Prostate gland (tissue), 2 donors: ENCODE measurements around the gene TMEM196. TPM values are rescaled to one million over a fixed set of nuclear protein-coding genes. Genes with fewer than 3 reads are reported as not detected.
A peak's percentile ranks its signal among the peaks of the same experiment; 100 is the strongest.

Experiments used
- DNase-seq: peaks from one replicate; pipeline ENCODE4 v3.0.0-alpha.2; 2019; ENCODE audit warnings: low spot score
- H3K27ac ChIP-seq, 2 donors: fragments of 200-600 bp; sonication (generic); 2 replicates each; pipeline ENCODE4 v1.5.1; 2017 to 2019
- H3K27me3 ChIP-seq: fragments of 200-600 bp; sonication (generic); replicated peaks from 2 replicates; pipeline ENCODE4 v1.5.1; 2019; ENCODE audit not compliant: insufficient read depth
- H3K36me3 ChIP-seq, 2 donors: fragments of 200-600 bp; sonication (generic); 1 replicate in 1 of 2; 2 replicates in 1 of 2; pipeline versions ENCODE4 v1.5.1 to v1.8.1; 2017 to 2019
- H3K4me1 ChIP-seq: fragments of 200-600 bp; sonication (generic); replicated peaks from 2 replicates; pipeline ENCODE4 v1.5.1; 2019
- H3K4me3 ChIP-seq, 2 donors: fragments of 200-600 bp; sonication (generic); 2 replicates each; pipeline ENCODE4 v1.5.1; 2017 to 2019
- H3K9me3 ChIP-seq: fragments of 200-600 bp; sonication (generic); 2 replicates; pipeline ENCODE4 v1.5.1; 2017
- CTCF ChIP-seq, 4 experiments: fragments of 200-600 bp in 2 of 4; fragments of 450-650 bp in 2 of 4; sonication (generic) in 2 of 4; IDR thresholded peaks; 1 replicate in 3 of 4; 2 replicates in 1 of 4; pipeline ENCODE4 v1.5.1; 2016 to 2019; ENCODE audit warnings: antibody characterized with exemption in 4 of 4, mild to moderate bottlenecking in 2 of 4, moderate library complexity in 2 of 4
- POLR2A ChIP-seq: fragments of 450-650 bp; IDR thresholded peaks from one replicate; pipeline ENCODE4 v1.6.1; 2016; ENCODE audit warnings: antibody characterized with exemption, mild to moderate bottlenecking
- POLR2AphosphoS5 ChIP-seq: sonication (generic); formaldehyde crosslinking; IDR thresholded peaks from one replicate; pipeline ENCODE4 v1.6.1; 2017; ENCODE audit warnings: antibody characterized with exemption
- WGBS: methylation state at CpG from one replicate; pipeline ENCODE4 v1.1.5; 2018; 5-methylcytosine and 5-hydroxymethylcytosine counted together
- intact Hi-C: fragments of 100-400 bp; cut with DNase I; formaldehyde crosslinking; loops from one replicate; pipeline ENCODE4 v1.14.2; 2022
- total RNA-seq, 2 donors: library from RNA; depleted of rRNA; stranded (reverse); fragments of >200 nt; gene quantifications; one replicate each; pipeline ENCODE4 v1.1.0, GENCODE V29; 2016

Gene TMEM196
- total RNA-seq, 2 donors from 2014 or later, result not detected

GRCh38 chr7:19747740-19748339 is 25.6 kb downstream of the TMEM196 start:
- intact Hi-C loops, result loop anchor here (5.0 kb wide), 1 partner anchor 849 kb away; no protein-coding TSS in a partner anchor
- Histone ChIP-seq H3K36me3 (no peaks in the 10 kb centered on the region), H3K4me3 (no peak overlapping the region), H3K27ac (no peak overlapping the region), H3K27me3 (no peaks in the 10 kb centered on the region), H3K9me3 (no peaks in the 10 kb centered on the region), H3K4me1 (no peaks in the 10 kb centered on the region)
- no peak for DNase-seq
- TF ChIP-seq POLR2AphosphoS5 (no peak), CTCF (IDR thresholded peaks at IDR 0.05) (peak in 3 of 4 experiments; percentile 27 to 56 (median 51)), POLR2A (no peak)
- WGBS, result 28% methylated on average over 4 of the region's 4 CpGs

DNA sequence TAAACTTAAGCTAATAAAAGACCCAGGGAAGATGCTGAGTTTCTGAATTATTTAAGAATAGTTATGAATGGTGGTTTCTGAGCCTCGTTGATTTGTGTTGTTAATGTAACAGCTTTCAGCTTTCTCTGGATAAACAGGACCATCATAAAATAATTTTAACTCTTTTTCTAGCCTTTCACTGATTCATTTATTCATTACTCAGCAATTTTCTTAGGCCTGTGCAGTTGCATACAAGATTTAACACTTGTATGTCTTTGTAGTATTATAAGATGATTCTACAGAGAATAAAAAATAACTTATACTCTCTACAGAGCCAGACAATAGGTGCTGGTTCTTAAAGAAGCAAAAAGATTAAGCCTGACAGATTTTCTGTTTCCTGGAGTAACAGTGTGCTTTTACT is 29.3 kb downstream of the TMEM196 start:
- no peak overlapping the region for H3K4me3 ChIP-seq
- H3K27ac ChIP-seq, result no peak overlapping the region
- H3K4me1 ChIP-seq, result no peaks in the 10 kb centered on the region
- no peak for TF ChIP-seq POLR2A
- no peak for TF ChIP-seq CTCF (IDR thresholded peaks at IDR 0.05)
- TF ChIP-seq POLR2AphosphoS5, result no peak
- DNase-seq, result no peak
- H3K9me3 ChIP-seq, result no peaks in the 10 kb centered on the region
- 26% methylated on average over 1 of the region's 1 CpG for WGBS
- H3K27me3 ChIP-seq, result no peaks in the 10 kb centered on the region
- intact Hi-C loops, result loop anchor here (2.0 kb wide), 1 partner anchor 429 kb away; no protein-coding TSS in a partner anchor
- H3K36me3 ChIP-seq, result no peaks in the 10 kb centered on the region

- TF ChIP-seq POLR2A (no peak), CTCF (IDR thresholded peaks at IDR 0.05) (no peak), POLR2AphosphoS5 (no peak)
- intact Hi-C loops, result no loop called here
- no peaks in the 10 kb centered on the region for H3K36me3 ChIP-seq
- H3K27me3 ChIP-seq, result no peaks in the 10 kb centered on the region
- H3K4me3 ChIP-seq, result no peak overlapping the region
- H3K4me1 ChIP-seq, result no peaks in the 10 kb centered on the region
- no peak for DNase-seq
- no peak overlapping the region for H3K27ac ChIP-seq
- WGBS, result 81% methylated on average over 3 of the region's 3 CpGs
- no peaks in the 10 kb centered on the region for H3K9me3 ChIP-seq
Measured at GRCh38 chr7:19728716-19729115, 44.7 kb downstream of the TMEM196 start.

GRCh38 chr7:19725770-19726169 is 47.6 kb downstream of the TMEM196 start:
- 72% methylated on average over 5 of the region's 5 CpGs for WGBS

More at GRCh38 chr7:19725770-19726169, 47.6 kb downstream of the TMEM196 start:
- Histone ChIP-seq H3K9me3 (no peaks in the 10 kb centered on the region), H3K4me3 (no peak overlapping the region), H3K27me3 (no peaks in the 10 kb centered on the region), H3K36me3 (no peaks in the 10 kb centered on the region), H3K4me1 (no peaks in the 10 kb centered on the region), H3K27ac (no peak overlapping the region)
- no peak for DNase-seq
- intact Hi-C loops, result no loop called here
- TF ChIP-seq POLR2A (no peak), POLR2AphosphoS5 (no peak), CTCF (IDR thresholded peaks at IDR 0.05) (no peak)
